ENCODE results near the gene FAM118A. TPM values are rescaled to one million over a fixed set of nuclear protein-coding genes. Genes with fewer than 3 reads are reported as not detected.
"Not testable (repeated sequence)": the region's sequence is repeated elsewhere in the genome, so short reads cannot be mapped to it uniquely, and the experiment has no call there.

FAM118A gene
- total RNA-seq, 6 experiments from 2014 or later, result 5.6 to 43.0 (median 17.3) TPM

GRCh38 chr22:45358127-45358526 is 48.4 kb downstream of the FAM118A start:
- H3K27me3 ChIP-seq, result no peaks in the 10 kb centered on the region
- H3K36me3 ChIP-seq, result no peaks in the 10 kb centered on the region
- WGBS (ENCODE audit: insufficient coverage, low coverage, low lambda C conversion rate, missing lambda C conversion rate), result no CpG with 5 or more reads among the region's 1 CpG
- no peaks in the 10 kb centered on the region for H3K4me1 ChIP-seq
- no peak for TF ChIP-seq POLR2A (IDR thresholded peaks at IDR 0.05)
- no peak for TF ChIP-seq CTCF (IDR thresholded peaks at IDR 0.05)
- no peak overlapping the region for H3K4me3 ChIP-seq
- no peak for DNase-seq
- no peak overlapping the region for H3K27ac ChIP-seq
- intact Hi-C loops (cut with DNase I), result no loop called here
- H3K9me3 ChIP-seq, result no peaks in the 10 kb centered on the region
- ATAC-seq, result no peak

- 61% methylated on average over 4 of the region's 4 CpGs for WGBS (ENCODE audit: insufficient coverage, low coverage, low lambda C conversion rate, missing lambda C conversion rate)
- Histone ChIP-seq H3K36me3 (no peaks in the 10 kb centered on the region), H3K4me3 (no peak overlapping the region), H3K27me3 (no peaks in the 10 kb centered on the region), H3K27ac (no peak overlapping the region), H3K9me3 (no peaks in the 10 kb centered on the region), H3K4me1 (no peaks in the 10 kb centered on the region)
- DNase-seq (no peak), ATAC-seq (no peak)
- TF ChIP-seq CTCF (IDR thresholded peaks at IDR 0.05) (no peak), POLR2A (IDR thresholded peaks at IDR 0.05) (no peak)
- intact Hi-C loops (cut with DNase I), result no loop called here
These were observed 49.9 kb downstream of the FAM118A start for GRCh38 chr22:45359627-45360026.

- H3K9me3 ChIP-seq, result peaks cover 0 to 4% (median 0%) of the 10 kb centered on the region in 4 donors
- ATAC-seq (no peak), DNase-seq (no peak)
- H3K27me3 ChIP-seq, result no peaks in the 10 kb centered on the region
- TF ChIP-seq CTCF (IDR thresholded peaks at IDR 0.05), result no peak
- TF ChIP-seq POLR2A (IDR thresholded peaks at IDR 0.05), result no peak
- H3K4me1 ChIP-seq, result no peaks in the 10 kb centered on the region
- H3K27ac ChIP-seq, result no peak overlapping the region
- intact Hi-C loops (cut with DNase I), result loop anchor here in 1 of 2 donors (2.0 kb wide), 1 partner anchor 20 kb away; no protein-coding TSS in a partner anchor
- no peak overlapping the region for H3K4me3 ChIP-seq
- 70% methylated on average over 2 of the region's 3 CpGs for WGBS (ENCODE audit: insufficient coverage, low coverage, low lambda C conversion rate, missing lambda C conversion rate)
- no peaks in the 10 kb centered on the region for H3K36me3 ChIP-seq
These were observed 57.0 kb downstream of the FAM118A start for GRCh38 chr22:45366713-45367112.

- intact Hi-C loops (cut with DNase I), result not testable (repeated sequence)
- WGBS (ENCODE audit: insufficient coverage, low coverage, low lambda C conversion rate, missing lambda C conversion rate), result 87% methylated on average over 3 of the region's 3 CpGs
These were observed 63.9 kb downstream of the FAM118A start for GRCh38 chr22:45373592-45373991.

GRCh38 chr22:45376009-45376408 is 66.3 kb downstream of the FAM118A start:
- Histone ChIP-seq H3K4me1 (no peaks in the 10 kb centered on the region), H3K27me3 (no peaks in the 10 kb centered on the region), H3K9me3 (no peaks in the 10 kb centered on the region), H3K36me3 (no peaks in the 10 kb centered on the region), H3K27ac (no peak overlapping the region), H3K4me3 (no peak overlapping the region)
- WGBS (ENCODE audit: insufficient coverage, low coverage, low lambda C conversion rate, missing lambda C conversion rate), result 97% methylated on average over 3 of the region's 3 CpGs
- DNase-seq, result no peak
- ATAC-seq, result no peak
- intact Hi-C loops (cut with DNase I), result no loop called here
- no peak for TF ChIP-seq CTCF (IDR thresholded peaks at IDR 0.05)
- no peak for TF ChIP-seq POLR2A (IDR thresholded peaks at IDR 0.05)

More at GRCh38 chr22:45373592-45373991, 63.9 kb downstream of the FAM118A start:
- not testable (repeated sequence) for H3K9me3 ChIP-seq, DNase-seq, H3K36me3 ChIP-seq, H3K4me1 ChIP-seq, H3K27me3 ChIP-seq, H3K27ac ChIP-seq, ATAC-seq, H3K4me3 ChIP-seq

Measured in right lobe of liver (tissue), 6 donors.